ENCODE results near the gene FBRS. TPM values are rescaled to one million over a fixed set of nuclear protein-coding genes. Genes with fewer than 3 reads are reported as not detected.

FBRS gene
- total RNA-seq, 3 donors from 2014 or later = 82.6 to 97.1 (median 85.8) TPM

GRCh38 chr16:30654856-30655255, 3.4 kb upstream of the FBRS start:
- Histone ChIP-seq H3K4me1 (ENCODE audit: low read depth) (peaks cover 24% of the 10 kb centered on the region), H3K9me3 (no peaks in the 10 kb centered on the region), H3K4me3 (no peak overlapping the region), H3K36me3 (ENCODE audit: low read depth) (peaks cover 8% of the 10 kb centered on the region)
- TF ChIP-seq, protein P1, sequence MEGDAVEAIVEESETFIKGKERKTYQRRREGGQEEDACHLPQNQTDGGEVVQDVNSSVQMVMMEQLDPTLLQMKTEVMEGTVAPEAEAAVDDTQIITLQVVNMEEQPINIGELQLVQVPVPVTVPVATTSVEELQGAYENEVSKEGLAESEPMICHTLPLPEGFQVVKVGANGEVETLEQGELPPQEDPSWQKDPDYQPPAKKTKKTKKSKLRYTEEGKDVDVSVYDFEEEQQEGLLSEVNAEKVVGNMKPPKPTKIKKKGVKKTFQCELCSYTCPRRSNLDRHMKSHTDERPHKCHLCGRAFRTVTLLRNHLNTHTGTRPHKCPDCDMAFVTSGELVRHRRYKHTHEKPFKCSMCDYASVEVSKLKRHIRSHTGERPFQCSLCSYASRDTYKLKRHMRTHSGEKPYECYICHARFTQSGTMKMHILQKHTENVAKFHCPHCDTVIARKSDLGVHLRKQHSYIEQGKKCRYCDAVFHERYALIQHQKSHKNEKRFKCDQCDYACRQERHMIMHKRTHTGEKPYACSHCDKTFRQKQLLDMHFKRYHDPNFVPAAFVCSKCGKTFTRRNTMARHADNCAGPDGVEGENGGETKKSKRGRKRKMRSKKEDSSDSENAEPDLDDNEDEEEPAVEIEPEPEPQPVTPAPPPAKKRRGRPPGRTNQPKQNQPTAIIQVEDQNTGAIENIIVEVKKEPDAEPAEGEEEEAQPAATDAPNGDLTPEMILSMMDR (IDR thresholded peaks at IDR 0.05) = no peak
- ATAC-seq = no peak
- no peak for DNase-seq
- intact Hi-C loops (cut with DNase I, micrococcal nuclease) = no loop called here

- Histone ChIP-seq H3K4me1 (ENCODE audit: low read depth) (peaks cover 32% of the 10 kb centered on the region), H3K9me3 (no peaks in the 10 kb centered on the region), H3K36me3 (ENCODE audit: low read depth) (peaks cover 8% of the 10 kb centered on the region), H3K4me3 (no peak overlapping the region)
- no peak for ATAC-seq
- no peak for DNase-seq
- intact Hi-C loops (cut with DNase I, micrococcal nuclease) = no loop called here
- TF ChIP-seq, protein P1 (IDR thresholded peaks at IDR 0.05) = no peak
These were observed 2.4 kb upstream of the FBRS start for GRCh38 chr16:30655815-30656347.

GRCh38 chr16:30656388-30656787, 1.8 kb upstream of the FBRS start:
- DNase-seq (no peak), ATAC-seq (no peak)
- no peaks in the 10 kb centered on the region for H3K9me3 ChIP-seq
- TF ChIP-seq, protein P1 (IDR thresholded peaks at IDR 0.05) = no peak
- peaks cover 37% of the 10 kb centered on the region for H3K4me1 ChIP-seq (ENCODE audit: low read depth)
- peaks cover 8% of the 10 kb centered on the region for H3K36me3 ChIP-seq (ENCODE audit: low read depth)
- H3K4me3 ChIP-seq = no peak overlapping the region
- intact Hi-C loops (cut with DNase I, micrococcal nuclease) = no loop called here

DNA sequence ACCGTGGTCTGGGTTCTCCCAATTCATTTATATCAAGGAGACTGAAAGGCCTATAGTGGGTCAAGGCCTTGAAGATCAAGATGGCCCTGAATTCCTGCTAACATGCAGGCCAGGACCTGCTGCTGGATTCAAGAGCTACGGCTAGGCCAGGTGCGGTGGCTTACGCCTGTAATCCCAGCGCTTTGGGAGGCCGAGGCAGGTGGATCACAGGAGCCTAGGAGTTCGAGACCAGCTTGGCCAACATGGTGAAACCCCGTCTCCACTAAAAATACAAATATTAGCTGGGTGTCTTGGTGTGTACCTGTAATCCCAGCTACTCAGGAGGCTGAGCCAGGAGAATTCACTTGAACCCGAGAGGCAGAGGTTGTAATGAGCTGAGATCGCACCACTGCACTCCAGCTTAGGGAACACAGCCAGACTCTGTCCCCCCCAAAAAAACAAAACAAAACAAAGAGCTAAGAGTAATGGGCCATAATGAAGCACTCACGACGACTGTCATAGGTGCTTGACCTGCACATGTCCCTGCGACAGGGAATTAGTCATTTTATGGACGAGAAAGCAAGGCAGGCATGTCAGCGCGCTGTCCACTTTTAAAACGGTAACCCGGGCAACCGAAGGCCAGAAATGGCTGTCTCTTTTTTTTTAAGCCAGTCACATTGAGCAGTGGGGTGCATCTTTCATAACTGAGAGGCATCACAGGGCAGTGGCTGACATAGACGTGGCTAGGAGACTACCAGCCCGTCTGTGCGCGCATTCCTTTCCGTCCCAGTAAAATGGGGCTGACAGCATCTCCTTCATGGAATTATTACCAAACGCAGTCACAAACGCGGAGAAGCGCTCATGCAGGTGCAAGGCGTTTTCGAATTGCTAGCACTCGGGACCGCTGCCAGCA, 1.0 kb upstream of the FBRS start:
- peaks cover 8% of the 10 kb centered on the region for H3K36me3 ChIP-seq (ENCODE audit: low read depth)
- intact Hi-C loops (cut with DNase I, micrococcal nuclease) = no loop called here
- ATAC-seq (no peak), DNase-seq (no peak)
- H3K4me3 ChIP-seq = peak overlapping the region; percentile 84
- H3K4me1 ChIP-seq (ENCODE audit: low read depth) = peaks cover 39% of the 10 kb centered on the region
- TF ChIP-seq, protein P1 (IDR thresholded peaks at IDR 0.05) = no peak
- no peaks in the 10 kb centered on the region for H3K9me3 ChIP-seq

GRCh38 chr16:30658731-30659506, 688 bp downstream of the FBRS start:
- peaks cover 35% of the 10 kb centered on the region for H3K4me1 ChIP-seq (ENCODE audit: low read depth)
- intact Hi-C loops (cut with DNase I, micrococcal nuclease) = no loop called here
- H3K4me3 ChIP-seq = peak overlapping the region; percentile 84
- TF ChIP-seq, protein P1 (IDR thresholded peaks at IDR 0.05) = no peak
- no peaks in the 10 kb centered on the region for H3K9me3 ChIP-seq
- DNase-seq (peak in 2 of 3 donors; percentile 86 to 88), ATAC-seq (peak; percentile 42)
- H3K36me3 ChIP-seq (ENCODE audit: low read depth) = peaks cover 8% of the 10 kb centered on the region
